GM12892 (cell line): ENCODE results near the gene PEX5.

ENCODE experiments used
- DNase-seq: peaks from one replicate; pipeline ENCODE4 v3.0.0; 2011; ENCODE audit not compliant: insufficient read length
- FAIRE-seq: peaks from 2 replicates; lab custom pipeline; 2011; peaks lifted over from hg19 to GRCh38; lab: Jason Lieb, UNC
- POLR2A ChIP-seq: IDR thresholded peaks from 2 replicates; pipeline ENCODE4 v1.6.1; 2011; ENCODE audit warnings: low read depth, low read length, control low read depth
- POLR2AphosphoS5 ChIP-seq: IDR thresholded peaks from 2 replicates; pipeline ENCODE4 v1.6.1; 2011; ENCODE audit warnings: low read depth, low read length, control low read depth
- TAF1 ChIP-seq: IDR thresholded peaks from 2 replicates; pipeline ENCODE4 v1.6.1; 2011; ENCODE audit warnings: low read depth, mild to moderate bottlenecking, control low read depth, low read length, borderline replicate concordance

Gene PEX5

GRCh38 chr12:7150841-7151240 lies 38.6 kb upstream of the PEX5 start:
- TF ChIP-seq POLR2AphosphoS5 (no peak), POLR2A (no peak), TAF1 (no peak)
- DNase-seq (no peak), FAIRE-seq (no peak)

- no peak for DNase-seq
- TF ChIP-seq POLR2AphosphoS5 (no peak), TAF1 (no peak), POLR2A (no peak)
- FAIRE-seq = no peak
Observed at GRCh38 chr12:7151532-7151931, 38.0 kb upstream of the PEX5 start.

GRCh38 chr12:7152818-7153217 lies 36.7 kb upstream of the PEX5 start:
- no peak for FAIRE-seq
- DNase-seq = no peak
- TF ChIP-seq POLR2A = no peak
- TF ChIP-seq POLR2AphosphoS5 = no peak
- TF ChIP-seq TAF1 = no peak

GRCh38 chr12:7154042-7154441 lies 35.4 kb upstream of the PEX5 start:
- DNase-seq (no peak), FAIRE-seq (no peak)
- TF ChIP-seq POLR2A (no peak), TAF1 (no peak), POLR2AphosphoS5 (no peak)

- DNase-seq = no peak
- no peak for TF ChIP-seq TAF1
- TF ChIP-seq POLR2A = no peak
- TF ChIP-seq POLR2AphosphoS5 = no peak
- FAIRE-seq = no peak
Observed at GRCh38 chr12:7154901-7155470, 34.5 kb upstream of the PEX5 start.

- FAIRE-seq (no peak), DNase-seq (no peak)
- no peak for TF ChIP-seq TAF1
- no peak for TF ChIP-seq POLR2AphosphoS5
- TF ChIP-seq POLR2A = no peak
Observed at GRCh38 chr12:7155471-7156034, 33.9 kb upstream of the PEX5 start.

GRCh38 chr12:7156259-7157197 lies 33.0 kb upstream of the PEX5 start:
- DNase-seq (no peak), FAIRE-seq (no peak)
- no peak for TF ChIP-seq POLR2A
- no peak for TF ChIP-seq TAF1
- no peak for TF ChIP-seq POLR2AphosphoS5

- TF ChIP-seq TAF1 = no peak
- no peak for TF ChIP-seq POLR2AphosphoS5
- TF ChIP-seq POLR2A = no peak
- DNase-seq = no peak
- FAIRE-seq = no peak
Observed at GRCh38 chr12:7157391-7157790, 32.1 kb upstream of the PEX5 start.

GRCh38 chr12:7158781-7159609 lies 30.5 kb upstream of the PEX5 start:
- DNase-seq (no peak), FAIRE-seq (no peak)
- TF ChIP-seq POLR2AphosphoS5 = no peak
- no peak for TF ChIP-seq TAF1
- TF ChIP-seq POLR2A = no peak

GRCh38 chr12:7160183-7160582 lies 29.3 kb upstream of the PEX5 start:
- DNase-seq (no peak), FAIRE-seq (no peak)
- no peak for TF ChIP-seq TAF1
- no peak for TF ChIP-seq POLR2A
- no peak for TF ChIP-seq POLR2AphosphoS5

- DNase-seq (no peak), FAIRE-seq (no peak)
- TF ChIP-seq POLR2A = no peak
- no peak for TF ChIP-seq POLR2AphosphoS5
- no peak for TF ChIP-seq TAF1
Observed at GRCh38 chr12:7161327-7161726, 28.2 kb upstream of the PEX5 start.
